Endothelial cell of umbilical vein (primary cell): ENCODE measurements around the gene APC2.

ENCODE experiments used
- CTCF ChIP-seq, 2 donors: IDR thresholded peaks; 1 replicate in 1 of 2; 2 replicates in 1 of 2; pipeline ENCODE4 v1.5.1; 2011; ENCODE audit warnings: low read length in 2 of 2, mild to moderate bottlenecking in 2 of 2, moderate library complexity in 2 of 2, control low read depth in 1 of 2, inconsistent platforms in 1 of 2, low read depth in 1 of 2; ENCODE audit not compliant: insufficient read depth in 1 of 2; ENCODE audit errors: extremely low read depth in 1 of 2
- EZH2 ChIP-seq: IDR thresholded peaks from 2 replicates; pipeline ENCODE4 v1.6.1; 2012; ENCODE audit warnings: borderline replicate concordance, low read depth, mild to moderate bottlenecking, moderate library complexity, low read length, inconsistent platforms; ENCODE audit not compliant: severe bottlenecking
- FOS ChIP-seq: IDR thresholded peaks from 2 replicates; pipeline ENCODE4 v1.6.1; 2011; ENCODE audit warnings: mild to moderate bottlenecking, low read length, moderate library complexity, borderline replicate concordance; ENCODE audit not compliant: insufficient read depth
- POLR2AphosphoS5 ChIP-seq: IDR thresholded peaks from 2 replicates; pipeline ENCODE4 v1.6.1; 2012; ENCODE audit warnings: low read depth, mild to moderate bottlenecking, control low read depth, low read length, moderate library complexity; ENCODE audit not compliant: insufficient read depth

- TF ChIP-seq CTCF (IDR thresholded peaks at IDR 0.05; ENCODE audit: extremely low read depth in 1 of 2, insufficient read depth in 1 of 2, low read depth in 1 of 2, low read length in 2 of 2), result no peak
- TF ChIP-seq FOS, result no peak
- TF ChIP-seq POLR2AphosphoS5, result no peak
- TF ChIP-seq EZH2, result no peak
Observed at GRCh38 chr19:1496714-1497577, 47.0 kb downstream of the APC2 start.
